T-helper 2 cell treated with Interferon-gamma antibody and Interleukin-4, amounts not matched to agents 5 μg/mL and 100 μg/mL, for 36 hours (primary cell): ENCODE measurements around the gene RPL35.
A peak's percentile ranks its signal among the peaks of the same experiment; 100 is the strongest.
"Not testable (repeated sequence)": the region's sequence is repeated elsewhere in the genome, so short reads cannot be mapped to it uniquely, and the experiment has no call there.

Experiments used
- DNase-seq: peaks from one replicate; pipeline ENCODE4 v3.0.0; 2021; ENCODE audit warnings: low spot score
- H3K27ac Mint-ChIP-seq: one replicate; pipeline ENCODE4 v1.8.0; 2021; ENCODE audit warnings: mild to moderate bottlenecking, mixed read lengths
- H3K27me3 Mint-ChIP-seq: one replicate; pipeline ENCODE4 v1.8.0; 2021; ENCODE audit warnings: low read depth, mixed read lengths
- H3K36me3 Mint-ChIP-seq: one replicate; pipeline ENCODE4 v1.8.0; 2021; ENCODE audit warnings: low read depth, mixed read lengths
- H3K4me1 Mint-ChIP-seq: one replicate; pipeline ENCODE4 v1.8.0; 2021; ENCODE audit warnings: low read depth, mixed read lengths
- H3K4me3 Mint-ChIP-seq: one replicate; pipeline ENCODE4 v1.8.0; 2022; ENCODE audit warnings: mild to moderate bottlenecking, moderate library complexity, mixed read lengths
- H3K9me3 Mint-ChIP-seq: one replicate; pipeline ENCODE4 v1.8.0; 2021; ENCODE audit warnings: mixed read lengths

Gene RPL35

DNA sequence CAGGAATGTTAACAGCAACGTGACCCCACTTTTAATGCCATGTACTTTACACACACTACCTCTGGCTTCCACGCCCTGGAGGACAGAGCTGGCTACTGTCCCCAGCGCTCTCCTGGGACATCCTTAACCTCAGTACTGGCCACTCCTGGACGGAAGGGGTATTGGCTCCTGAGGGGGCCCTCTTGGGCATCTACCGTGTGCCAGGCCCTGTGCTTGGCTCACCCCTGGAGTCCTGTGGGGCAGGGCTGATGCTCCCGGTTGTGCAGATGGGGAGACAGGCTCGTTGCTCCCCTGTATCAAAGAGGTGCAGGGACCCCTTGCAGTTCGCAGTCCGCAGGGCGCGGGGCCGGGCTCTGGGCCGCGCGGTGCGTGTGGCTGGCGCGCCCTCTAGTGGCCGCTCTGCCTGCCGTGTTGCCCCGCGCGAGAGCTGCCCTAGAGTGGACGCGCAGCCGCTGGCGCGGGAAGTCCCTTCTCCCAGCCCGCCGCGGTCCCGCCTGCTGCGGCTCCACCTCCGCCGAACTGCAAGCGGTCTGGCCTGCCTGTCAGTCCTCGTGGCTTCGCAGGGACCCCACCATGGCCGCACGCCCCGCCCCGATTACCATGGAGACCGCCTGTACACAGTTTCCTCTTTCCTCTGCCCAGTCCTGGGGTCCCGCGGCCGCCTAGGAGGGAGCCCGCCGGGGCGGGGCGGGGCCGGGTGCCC, 8.8 kb downstream of the RPL35 start, which contains the start of gene WDR38:
TSS of gene WDR38 (plus strand) at position 632 of the 703 bp plus-strand sequence. CDS start 72 bp downstream, outside the sequence.
- H3K27ac Mint-ChIP-seq, result no peak within 1 kb of the TSS
- peaks cover 10% of the 10 kb centered on the region for H3K27me3 Mint-ChIP-seq
- DNase-seq, result peak; percentile 82
- no peaks in the 10 kb centered on the region for H3K9me3 Mint-ChIP-seq
- peaks cover 6% of the 10 kb centered on the region for H3K4me1 Mint-ChIP-seq
- peak within 1 kb of the TSS; percentile 72 for H3K4me3 Mint-ChIP-seq
- peaks cover 7% of the 10 kb centered on the region for H3K36me3 Mint-ChIP-seq

DNA sequence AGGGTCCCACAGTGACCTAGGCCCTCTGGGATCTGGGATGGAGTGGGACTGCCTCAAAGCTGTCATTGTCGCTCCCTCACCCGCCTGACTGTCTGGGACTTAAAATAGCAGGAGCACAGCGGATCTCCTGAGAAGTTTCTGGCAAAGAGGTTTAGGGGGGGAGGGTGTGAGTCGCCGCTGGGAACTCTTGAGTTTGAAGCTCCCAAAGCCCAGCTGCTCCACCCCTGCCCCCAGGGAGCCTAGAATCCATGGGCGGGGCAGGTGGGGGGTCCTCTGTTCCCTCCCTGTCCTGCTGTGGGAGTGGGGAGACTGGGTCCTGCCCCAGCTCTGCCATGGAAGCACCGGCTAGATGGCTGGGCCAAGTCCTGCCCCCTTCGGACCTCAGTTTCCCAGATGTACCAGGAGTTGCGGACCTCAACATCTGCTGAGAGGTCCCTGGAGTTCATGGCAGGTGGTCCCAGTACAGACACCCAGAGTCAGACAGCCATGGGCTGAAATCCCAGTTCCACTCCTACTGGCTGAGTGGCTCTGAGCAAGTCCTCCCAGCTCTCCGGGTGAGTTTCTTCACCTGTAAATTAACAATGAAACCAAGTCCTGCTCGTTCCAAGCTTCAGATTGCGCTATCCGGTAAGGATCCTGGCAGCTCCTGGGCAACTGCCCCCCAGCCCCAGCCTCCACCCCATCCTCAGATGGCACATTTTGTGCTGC, 9.5 kb downstream of the RPL35 start:
- Mint-ChIP-seq H3K27me3 (peaks cover 10% of the 10 kb centered on the region), H3K27ac (no peak overlapping the region), H3K9me3 (no peaks in the 10 kb centered on the region), H3K4me3 (peak overlapping the region; percentile 72), H3K4me1 (peaks cover 6% of the 10 kb centered on the region), H3K36me3 (peaks cover under 1% of the 10 kb centered on the region)
- no peak for DNase-seq

DNA sequence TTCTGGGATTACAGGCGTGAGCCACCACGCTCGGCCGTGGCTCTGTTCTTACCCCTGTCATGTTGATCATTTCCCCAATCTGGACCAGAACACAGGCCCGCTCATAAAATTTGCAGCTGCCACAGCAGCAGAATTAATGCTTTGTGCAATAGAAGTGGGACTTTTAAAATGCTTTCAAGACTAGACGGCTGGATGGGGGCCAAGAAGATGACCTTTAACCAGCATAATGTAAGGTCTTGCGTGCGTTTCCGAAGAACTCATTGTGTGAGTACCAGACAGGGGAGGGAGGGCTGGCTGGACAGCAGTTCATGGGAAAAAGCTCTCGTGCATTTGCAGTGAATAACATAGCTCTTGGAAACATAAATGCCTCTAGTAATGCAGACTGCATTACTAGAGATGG, 12.0 kb downstream of the RPL35 start:
- no peak overlapping the region for H3K27ac Mint-ChIP-seq
- no peak overlapping the region for H3K4me3 Mint-ChIP-seq
- peaks cover 10% of the 10 kb centered on the region for H3K27me3 Mint-ChIP-seq
- H3K4me1 Mint-ChIP-seq, result peaks cover 6% of the 10 kb centered on the region
- H3K36me3 Mint-ChIP-seq, result no peaks in the 10 kb centered on the region
- no peaks in the 10 kb centered on the region for H3K9me3 Mint-ChIP-seq
- DNase-seq, result no peak

DNA sequence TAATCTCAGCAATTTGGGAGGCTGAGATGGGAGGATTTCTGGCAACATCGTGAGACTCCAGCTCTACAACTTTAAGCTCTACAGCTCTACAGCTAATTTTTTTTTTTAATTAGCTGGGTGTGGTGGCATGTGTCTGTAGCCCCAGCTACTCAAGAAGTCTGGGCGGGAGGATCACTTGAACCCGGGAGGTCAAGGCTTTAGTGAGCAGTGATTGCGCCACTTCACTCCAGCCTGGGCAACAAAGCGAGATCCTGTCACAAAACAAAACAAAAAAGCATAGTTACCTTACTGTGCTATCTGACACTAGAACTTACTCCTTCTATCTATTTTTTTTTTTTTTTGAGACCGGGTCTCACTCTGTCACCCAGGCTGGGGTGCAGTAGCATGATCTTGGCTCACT, 14.8 kb downstream of the RPL35 start:
- no peaks in the 10 kb centered on the region for H3K9me3 Mint-ChIP-seq
- no peaks in the 10 kb centered on the region for H3K4me1 Mint-ChIP-seq
- no peak overlapping the region for H3K27ac Mint-ChIP-seq
- no peaks in the 10 kb centered on the region for H3K36me3 Mint-ChIP-seq
- no peak for DNase-seq
- peaks cover 10% of the 10 kb centered on the region for H3K27me3 Mint-ChIP-seq
- H3K4me3 Mint-ChIP-seq, result no peak overlapping the region

DNA sequence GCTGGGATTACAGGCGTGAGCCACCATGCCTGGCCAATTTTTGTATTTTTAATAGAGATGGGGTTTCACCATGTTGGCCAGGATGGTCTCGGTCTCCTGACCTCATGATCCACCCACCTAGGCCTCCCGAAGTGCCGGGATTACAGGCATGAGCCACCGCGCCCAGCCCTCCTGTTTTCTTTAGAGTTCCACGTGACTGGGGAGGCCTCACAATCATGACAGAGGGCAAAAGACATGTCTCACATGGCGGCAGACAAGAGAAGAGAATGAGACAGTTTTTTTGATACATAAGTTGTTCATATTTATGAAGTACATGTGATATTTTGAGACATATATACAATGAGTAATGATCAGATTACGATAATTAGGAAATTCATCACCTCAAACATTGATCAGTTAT, 15.3 kb downstream of the RPL35 start:
- not testable (repeated sequence) for DNase-seq, H3K4me1 Mint-ChIP-seq, H3K27ac Mint-ChIP-seq, H3K36me3 Mint-ChIP-seq, H3K4me3 Mint-ChIP-seq, H3K27me3 Mint-ChIP-seq, H3K9me3 Mint-ChIP-seq

DNA sequence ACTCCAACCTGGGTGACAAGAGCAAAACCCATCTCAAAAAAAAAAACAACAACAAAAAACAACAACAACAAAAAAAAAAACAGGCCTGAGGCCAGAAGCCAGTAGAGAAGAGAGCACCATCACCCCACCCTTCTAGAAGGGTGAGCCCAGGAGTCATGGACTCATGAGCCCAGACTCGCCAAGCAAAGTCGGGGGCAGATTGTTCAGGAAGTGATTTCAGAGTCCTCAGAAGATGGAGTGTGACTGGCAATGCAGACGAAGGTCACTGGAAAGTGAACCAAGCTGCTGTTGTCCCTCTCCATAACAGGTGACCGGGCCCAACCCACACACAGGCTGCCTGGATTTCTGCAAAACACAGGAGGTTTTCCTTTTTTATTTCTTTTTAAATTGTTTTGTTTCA, 17.5 kb downstream of the RPL35 start:
- no peaks in the 10 kb centered on the region for H3K9me3 Mint-ChIP-seq
- H3K27me3 Mint-ChIP-seq, result no peaks in the 10 kb centered on the region
- no peak for DNase-seq
- H3K27ac Mint-ChIP-seq, result no peak overlapping the region
- no peaks in the 10 kb centered on the region for H3K36me3 Mint-ChIP-seq
- H3K4me1 Mint-ChIP-seq, result no peaks in the 10 kb centered on the region
- no peak overlapping the region for H3K4me3 Mint-ChIP-seq

DNA sequence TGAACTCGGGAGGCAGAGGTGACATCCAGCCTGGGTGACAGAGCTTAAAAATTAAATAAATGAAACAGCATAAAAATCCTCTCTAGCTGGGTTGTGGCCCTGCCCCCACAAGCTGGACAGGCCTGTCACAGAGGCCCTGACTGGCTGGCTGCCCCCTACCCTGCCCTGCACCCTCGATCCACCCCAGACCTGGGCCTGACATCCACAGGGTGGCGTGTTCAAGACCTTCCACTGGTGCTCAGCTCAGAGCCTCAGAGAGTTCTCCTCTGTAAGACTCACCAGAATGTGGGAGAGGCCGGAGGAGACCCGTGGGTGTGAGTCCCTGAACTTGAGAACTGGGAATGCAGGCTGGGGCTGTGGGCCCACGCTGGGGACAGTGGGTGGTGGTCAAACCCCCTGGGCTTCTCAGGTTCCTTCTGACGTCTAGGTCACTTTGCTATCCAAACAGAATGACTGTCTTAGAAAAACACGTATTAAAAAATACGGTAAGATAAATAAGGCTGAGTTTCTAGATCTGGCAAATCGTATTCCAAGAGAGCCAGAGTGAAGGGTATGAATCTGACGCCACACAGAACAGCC, 18.2 kb downstream of the RPL35 start:
- H3K9me3 Mint-ChIP-seq, result no peaks in the 10 kb centered on the region

DNA sequence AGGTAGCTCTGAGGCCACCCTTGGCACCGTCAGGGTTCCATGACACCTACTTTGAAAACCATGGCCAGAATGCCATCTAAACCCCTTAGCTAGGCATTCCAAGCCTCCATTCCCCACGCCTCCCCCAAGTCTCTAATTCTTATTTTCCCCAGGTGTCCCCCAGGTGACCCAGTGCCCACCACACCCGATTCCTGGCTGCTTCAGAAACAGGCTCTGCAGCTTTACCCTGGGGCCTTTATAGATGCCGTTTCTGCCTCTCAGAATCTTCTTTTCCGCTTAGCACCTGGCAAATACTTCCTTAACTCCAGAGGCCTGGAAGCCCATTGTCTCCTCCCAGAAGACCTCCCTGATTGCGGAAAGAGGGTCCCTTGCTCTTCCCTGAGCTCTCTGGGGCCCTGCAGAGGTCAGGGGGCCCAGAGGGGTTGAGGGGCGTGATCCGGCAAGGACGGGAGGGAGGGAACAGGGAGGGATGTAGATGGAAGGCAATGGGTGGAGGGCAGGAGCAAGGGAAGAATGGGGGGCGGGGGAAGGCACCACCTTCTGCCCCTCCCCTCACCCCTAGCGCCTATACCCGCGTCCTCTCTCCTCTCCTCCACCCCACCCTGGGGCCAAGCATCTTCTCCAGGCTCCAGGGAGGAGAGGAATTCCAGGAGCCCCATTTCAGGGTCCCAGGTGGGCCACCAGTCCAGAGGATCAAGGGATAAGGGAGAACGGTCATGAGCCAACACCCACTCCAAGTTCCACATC, 20.5 kb downstream of the RPL35 start:
- no peaks in the 10 kb centered on the region for H3K9me3 Mint-ChIP-seq
- H3K4me3 Mint-ChIP-seq, result no peak overlapping the region
- peaks cover 8% of the 10 kb centered on the region for H3K27me3 Mint-ChIP-seq
- no peak overlapping the region for H3K27ac Mint-ChIP-seq
- no peaks in the 10 kb centered on the region for H3K36me3 Mint-ChIP-seq
- H3K4me1 Mint-ChIP-seq, result no peaks in the 10 kb centered on the region
- DNase-seq, result no peak

More for the DNA sequence above, 18.2 kb downstream of the RPL35 start:
- Mint-ChIP-seq H3K36me3 (no peaks in the 10 kb centered on the region), H3K27me3 (no peaks in the 10 kb centered on the region), H3K4me3 (no peak overlapping the region), H3K27ac (no peak overlapping the region), H3K4me1 (no peaks in the 10 kb centered on the region)
- DNase-seq, result no peak

DNA sequence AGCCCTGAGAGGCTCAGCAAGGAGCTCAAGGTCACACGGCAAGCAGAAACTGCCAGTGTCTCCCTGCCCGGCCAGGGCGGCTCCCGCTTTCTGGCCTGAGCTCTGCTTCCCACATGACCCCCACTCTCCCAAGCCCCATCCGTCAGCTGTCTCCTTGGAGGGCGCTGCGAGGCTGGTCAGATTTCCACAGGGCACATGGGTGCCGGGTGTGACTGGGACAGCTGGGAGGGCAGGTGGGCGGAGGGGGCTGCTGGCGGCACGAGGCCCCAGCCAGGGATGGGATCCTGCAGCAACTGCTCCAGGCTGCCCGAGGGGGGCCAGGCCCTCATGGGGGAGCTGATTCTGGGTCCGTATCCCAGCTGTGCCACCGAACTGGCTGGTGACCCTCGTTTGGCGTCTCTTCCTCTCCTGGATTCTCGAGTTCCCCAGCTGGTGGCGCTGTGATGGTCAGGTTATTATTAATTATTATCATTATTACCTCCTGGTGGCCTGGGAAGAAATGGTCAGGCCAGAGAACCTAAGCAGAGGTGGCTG, 21.4 kb downstream of the RPL35 start:
- H3K9me3 Mint-ChIP-seq, result no peaks in the 10 kb centered on the region
- no peaks in the 10 kb centered on the region for H3K36me3 Mint-ChIP-seq
- no peak overlapping the region for H3K27ac Mint-ChIP-seq
- H3K4me3 Mint-ChIP-seq, result no peak overlapping the region
- no peak for DNase-seq
- H3K4me1 Mint-ChIP-seq, result no peaks in the 10 kb centered on the region
- peaks cover 8% of the 10 kb centered on the region for H3K27me3 Mint-ChIP-seq

DNA sequence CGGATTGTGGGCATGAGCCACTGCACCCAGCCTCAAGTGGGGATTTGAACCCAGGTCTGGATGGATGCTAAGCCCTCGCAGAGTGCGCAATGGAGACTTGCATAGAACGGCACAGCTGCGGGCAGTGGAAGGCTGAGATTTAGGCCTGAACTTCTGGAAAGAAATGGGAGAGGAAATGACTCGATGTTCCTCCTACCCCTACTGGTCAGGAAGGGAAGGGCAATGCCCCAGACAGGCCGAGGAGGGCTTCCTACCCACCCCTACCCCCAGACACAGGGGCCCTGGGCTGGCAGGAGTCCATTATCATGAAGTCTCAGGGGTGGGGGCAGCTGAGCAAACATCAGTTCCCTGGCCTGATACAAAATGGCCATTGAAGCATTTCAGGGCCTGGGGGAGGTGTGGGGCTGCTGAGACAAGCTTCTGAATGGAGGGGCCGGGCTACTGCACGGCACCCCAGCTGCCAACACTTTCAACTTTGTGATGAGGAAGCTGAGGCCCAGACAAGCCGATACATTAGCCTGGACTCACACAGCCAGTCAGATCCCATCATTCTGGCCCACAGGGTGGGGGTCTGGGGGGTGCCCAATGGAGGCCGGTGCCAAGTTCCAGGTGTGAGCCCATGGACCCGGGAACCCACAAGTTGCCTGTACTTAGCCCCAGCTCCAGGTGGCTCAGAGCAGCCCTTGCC, 22.0 kb downstream of the RPL35 start:
- Mint-ChIP-seq H3K27ac (no peak overlapping the region), H3K4me3 (no peak overlapping the region), H3K9me3 (no peaks in the 10 kb centered on the region), H3K27me3 (peaks cover 8% of the 10 kb centered on the region), H3K4me1 (no peaks in the 10 kb centered on the region), H3K36me3 (no peaks in the 10 kb centered on the region)
- no peak for DNase-seq

DNA sequence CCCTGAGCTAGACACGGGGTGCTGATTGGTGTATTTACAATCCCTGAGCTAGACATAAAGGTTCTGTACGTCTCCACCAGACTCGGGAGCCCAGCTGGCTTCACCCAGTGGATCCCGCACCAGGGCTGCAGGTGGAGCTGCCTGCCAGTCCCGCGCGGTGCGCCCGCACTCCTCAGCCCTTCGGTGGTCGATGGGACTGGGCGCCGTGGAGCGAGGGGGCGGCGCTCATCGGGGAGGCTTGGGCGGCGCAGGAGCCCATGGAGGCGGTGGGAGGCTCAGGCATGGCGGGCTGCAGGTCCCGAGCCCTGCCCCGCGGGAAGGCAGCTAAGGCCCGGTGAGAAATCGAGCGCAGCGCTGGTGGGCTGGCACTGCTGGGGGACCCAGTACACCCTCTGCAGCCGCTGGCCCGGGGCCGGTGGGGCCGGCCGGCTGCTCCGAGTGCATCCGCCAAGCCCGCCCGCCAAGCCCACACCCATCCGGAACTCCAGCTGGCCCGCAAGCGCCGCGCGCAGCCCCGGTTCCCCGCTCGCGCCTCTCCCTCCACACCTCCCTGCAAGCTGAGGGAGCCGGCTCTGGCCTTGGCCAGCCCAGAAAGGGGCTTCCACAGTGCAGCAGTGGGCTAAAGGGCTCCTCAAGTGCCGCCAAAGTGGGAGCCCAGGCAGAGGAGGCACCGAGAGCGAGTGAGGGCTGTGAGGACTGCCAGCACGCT, 23.0 kb downstream of the RPL35 start:
- not testable (repeated sequence) for H3K36me3 Mint-ChIP-seq, H3K4me1 Mint-ChIP-seq, H3K27ac Mint-ChIP-seq, H3K9me3 Mint-ChIP-seq, DNase-seq, H3K4me3 Mint-ChIP-seq
- H3K27me3 Mint-ChIP-seq, result peaks cover 10% of the 10 kb centered on the region

DNA sequence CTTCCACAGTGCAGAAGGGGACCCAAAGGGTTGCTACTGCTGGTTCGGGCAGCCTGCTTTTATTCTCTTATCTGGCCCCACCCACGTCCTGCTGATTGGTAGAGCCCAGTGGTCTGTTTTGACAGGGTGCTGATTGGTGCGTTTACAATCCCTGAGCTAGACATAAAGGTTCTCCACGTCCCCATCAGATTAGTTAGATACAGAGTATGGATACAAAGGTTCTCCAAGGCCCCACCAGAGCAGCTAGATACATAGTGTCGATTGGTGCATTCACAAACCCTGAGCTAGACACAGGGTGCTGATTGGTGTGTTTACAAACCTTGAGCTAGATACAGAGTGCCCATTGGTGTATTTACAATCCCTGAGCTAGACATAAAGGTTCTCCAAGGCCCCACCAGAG, 23.6 kb downstream of the RPL35 start:
- not testable (repeated sequence) for H3K4me1 Mint-ChIP-seq, DNase-seq, H3K36me3 Mint-ChIP-seq, H3K4me3 Mint-ChIP-seq, H3K27ac Mint-ChIP-seq, H3K9me3 Mint-ChIP-seq
- peaks cover 10% of the 10 kb centered on the region for H3K27me3 Mint-ChIP-seq

DNA sequence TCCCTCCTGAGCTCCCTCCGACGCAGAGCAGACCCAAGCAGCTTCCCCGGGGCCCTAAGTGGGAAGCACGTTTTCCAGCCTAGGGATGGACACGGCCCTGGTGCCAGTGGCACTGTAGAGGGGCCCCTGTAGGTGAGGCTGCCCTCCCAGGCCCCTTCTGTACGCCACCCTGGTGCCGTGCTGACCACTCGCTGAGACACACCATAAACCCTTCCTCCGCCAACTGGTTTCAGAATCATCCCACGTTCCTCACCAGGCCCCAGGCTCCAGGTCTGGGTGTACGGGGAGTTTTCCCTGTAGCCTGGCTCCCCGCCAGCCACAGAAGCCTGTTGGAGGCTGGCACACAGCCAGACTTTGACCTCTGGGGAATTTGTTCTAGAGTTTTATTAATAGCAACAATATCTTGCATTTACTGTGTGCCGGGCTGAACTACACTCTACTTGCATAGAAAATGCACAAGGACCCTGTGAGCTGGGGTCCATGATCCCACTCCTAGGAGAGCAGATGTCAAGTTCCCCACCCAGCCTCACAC, 26.7 kb downstream of the RPL35 start:
- no peaks in the 10 kb centered on the region for H3K9me3 Mint-ChIP-seq
- no peak overlapping the region for H3K4me3 Mint-ChIP-seq
- H3K27ac Mint-ChIP-seq, result no peak overlapping the region
- no peak for DNase-seq
- peaks cover 10% of the 10 kb centered on the region for H3K27me3 Mint-ChIP-seq
- H3K36me3 Mint-ChIP-seq, result no peaks in the 10 kb centered on the region
- H3K4me1 Mint-ChIP-seq, result no peaks in the 10 kb centered on the region
